Esophagus muscularis mucosa (tissue), 4 donors: ENCODE measurements around the gene ARMC10. TPM values are rescaled to one million over a fixed set of nuclear protein-coding genes. Genes with fewer than 3 reads are reported as not detected.
A peak's percentile ranks its signal among the peaks of the same experiment; 100 is the strongest.
"Not testable (repeated sequence)": the region's sequence is repeated elsewhere in the genome, so short reads cannot be mapped to it uniquely, and the experiment has no call there.

Experiments
- DNase-seq: peaks from one replicate; pipeline ENCODE4 v3.0.0-alpha.2; 2017; ENCODE audit errors: extremely low spot score
- H3K27ac ChIP-seq, 4 donors: fragments of 200-600 bp; sonication (generic); replicated peaks in 1 of 4; 1 replicate in 3 of 4; 2 replicates in 1 of 4; pipeline ENCODE4 v1.5.1; 2016 to 2019; ENCODE audit warnings: mild to moderate bottlenecking in 1 of 4
- H3K27me3 ChIP-seq, 4 donors: fragments of 200-600 bp; sonication (generic); one replicate each; pipeline versions ENCODE4 v1.5.1 to v1.6.0; 2016 to 2019
- H3K36me3 ChIP-seq, 4 donors: fragments of 200-600 bp; sonication (generic); one replicate each; pipeline ENCODE4 v1.5.1; 2016 to 2019
- H3K4me1 ChIP-seq, 4 donors: fragments of 200-600 bp; sonication (generic); one replicate each; pipeline ENCODE4 v1.5.1; 2016 to 2019
- H3K4me3 ChIP-seq, 4 donors: fragments of 200-600 bp; sonication (generic); 1 replicate in 2 of 4; 2 replicates in 2 of 4; pipeline ENCODE4 v1.5.1; 2016 to 2019; ENCODE audit warnings: mild to moderate bottlenecking in 4 of 4, moderate library complexity in 1 of 4
- H3K9me3 ChIP-seq, 4 donors: fragments of 200-600 bp; sonication (generic); 1 replicate in 3 of 4; 2 replicates in 1 of 4; pipeline ENCODE4 v1.5.1; 2016 to 2019
- EP300 ChIP-seq: sonication (generic); formaldehyde crosslinking; IDR thresholded peaks from one replicate; pipeline ENCODE4 v1.6.1; 2017; ENCODE audit warnings: antibody characterized with exemption
- POLR2A ChIP-seq: fragments of 450-650 bp; IDR thresholded peaks from one replicate; pipeline ENCODE4 v1.6.1; 2017; ENCODE audit warnings: antibody characterized with exemption, moderate library complexity, mild to moderate bottlenecking, low read depth
- POLR2AphosphoS5 ChIP-seq, 2 donors: sonication (generic); formaldehyde crosslinking; IDR thresholded peaks; one replicate each; pipeline ENCODE4 v1.6.1; 2017; ENCODE audit warnings: antibody characterized with exemption in 2 of 2
- WGBS: methylation state at CpG from one replicate; pipeline ENCODE4 v1.1.5; 2018; 5-methylcytosine and 5-hydroxymethylcytosine counted together
- intact Hi-C: fragments of 100-400 bp; cut with DNase I; formaldehyde crosslinking; loops from one replicate; pipeline ENCODE4 v1.15.1; 2023
- total RNA-seq, 4 donors: library from RNA; depleted of rRNA; stranded (reverse); fragments of >200 nt; gene quantifications; one replicate each; pipeline versions ENCODE4 v1.1.0 to v1.2.1, GENCODE V29; 2016
- TF ChIP-seq, protein P1 (sequence below), 3 experiments: fragments of 200-600 bp in 2 of 3; fragments of 450-650 bp in 1 of 3; sonication (generic) in 2 of 3; IDR thresholded peaks; one replicate each; pipeline ENCODE4 v1.5.1; 2017 to 2019; ENCODE audit warnings: antibody characterized with exemption in 3 of 3, mild to moderate bottlenecking in 2 of 3, moderate library complexity in 1 of 3

Gene ARMC10
- 10 to 100 TPM; 28.8 to 41.2 (median 37.2) TPM for total RNA-seq

DNA sequence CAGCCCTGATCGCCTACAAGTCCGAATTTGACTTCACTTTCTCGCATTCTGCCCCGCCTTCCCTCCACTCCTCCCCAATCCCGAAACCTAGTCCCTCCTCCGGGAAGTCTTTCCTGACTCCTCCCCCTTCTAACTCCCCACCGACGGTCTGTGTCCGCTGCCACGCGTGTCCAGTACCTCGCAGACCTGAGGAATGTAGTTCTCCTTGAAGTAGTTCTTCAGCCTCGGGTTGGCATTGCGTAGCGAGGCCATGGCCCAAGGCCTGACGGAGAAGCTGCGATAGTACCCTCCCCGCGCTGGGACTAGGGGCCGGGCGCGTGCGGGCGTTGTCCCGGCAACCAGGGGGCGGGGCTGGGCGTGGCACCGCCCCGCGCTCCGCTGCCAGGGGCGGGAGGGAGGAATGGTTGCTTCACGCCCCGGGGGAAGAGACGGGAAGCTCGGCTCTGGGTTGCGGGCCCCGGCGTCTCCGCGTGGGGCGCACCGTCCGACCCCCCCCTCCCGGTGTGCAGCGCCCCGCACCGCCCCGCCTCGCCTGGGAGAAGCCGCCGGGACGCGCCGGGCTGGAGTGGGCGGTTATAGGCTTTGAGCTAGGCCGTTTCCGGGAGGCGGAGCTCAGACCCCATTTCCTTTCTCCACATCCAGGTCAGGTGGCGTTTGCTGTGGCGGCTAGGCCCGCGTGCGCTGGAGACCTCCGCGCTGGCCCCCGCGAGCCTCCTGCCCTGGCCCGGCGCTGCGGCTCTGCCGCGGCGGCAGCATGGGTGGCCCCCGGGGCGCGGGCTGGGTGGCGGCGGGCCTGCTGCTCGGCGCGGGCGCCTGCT lies at the start of gene ARMC10, which contains the start of gene FBXL13:
Gene ARMC10 (plus strand): TSS at position 622 of the 818 bp plus-strand sequence. CDS start 133 bp downstream, at position 755.
Gene FBXL13 (minus strand): TSS at position 278 of the 818 bp plus-strand sequence.
- H3K9me3 ChIP-seq, result no peaks in the 10 kb centered on the region
- TF ChIP-seq POLR2AphosphoS5 (IDR thresholded peaks at IDR 0.05) (peak; percentile 56 to 68), EP300 (no peak)
- TF ChIP-seq, protein P1, sequence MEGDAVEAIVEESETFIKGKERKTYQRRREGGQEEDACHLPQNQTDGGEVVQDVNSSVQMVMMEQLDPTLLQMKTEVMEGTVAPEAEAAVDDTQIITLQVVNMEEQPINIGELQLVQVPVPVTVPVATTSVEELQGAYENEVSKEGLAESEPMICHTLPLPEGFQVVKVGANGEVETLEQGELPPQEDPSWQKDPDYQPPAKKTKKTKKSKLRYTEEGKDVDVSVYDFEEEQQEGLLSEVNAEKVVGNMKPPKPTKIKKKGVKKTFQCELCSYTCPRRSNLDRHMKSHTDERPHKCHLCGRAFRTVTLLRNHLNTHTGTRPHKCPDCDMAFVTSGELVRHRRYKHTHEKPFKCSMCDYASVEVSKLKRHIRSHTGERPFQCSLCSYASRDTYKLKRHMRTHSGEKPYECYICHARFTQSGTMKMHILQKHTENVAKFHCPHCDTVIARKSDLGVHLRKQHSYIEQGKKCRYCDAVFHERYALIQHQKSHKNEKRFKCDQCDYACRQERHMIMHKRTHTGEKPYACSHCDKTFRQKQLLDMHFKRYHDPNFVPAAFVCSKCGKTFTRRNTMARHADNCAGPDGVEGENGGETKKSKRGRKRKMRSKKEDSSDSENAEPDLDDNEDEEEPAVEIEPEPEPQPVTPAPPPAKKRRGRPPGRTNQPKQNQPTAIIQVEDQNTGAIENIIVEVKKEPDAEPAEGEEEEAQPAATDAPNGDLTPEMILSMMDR (IDR thresholded peaks at IDR 0.05), result peak; percentile 24 to 48 (median 27)
- peak within 1 kb of the TSS; percentile 88 to 96 (median 93) for H3K27ac ChIP-seq
- intact Hi-C loops, result loop anchor here (2.0 kb wide), 1 partner anchor 74 kb away; the partner anchor contains the start of gene NAPEPLD
- WGBS, result under 1% methylated on average over 41 of the region's 83 CpGs
- no peaks in the 10 kb centered on the region for H3K36me3 ChIP-seq
- DNase-seq, result peak; percentile 98
- peaks cover 18 to 32% (median 30%) of the 10 kb centered on the region in 4 donors for H3K4me1 ChIP-seq
- H3K4me3 ChIP-seq, result peak within 1 kb of the TSS; percentile 77 to 94 (median 82)
- H3K27me3 ChIP-seq, result no peaks in the 10 kb centered on the region

DNA sequence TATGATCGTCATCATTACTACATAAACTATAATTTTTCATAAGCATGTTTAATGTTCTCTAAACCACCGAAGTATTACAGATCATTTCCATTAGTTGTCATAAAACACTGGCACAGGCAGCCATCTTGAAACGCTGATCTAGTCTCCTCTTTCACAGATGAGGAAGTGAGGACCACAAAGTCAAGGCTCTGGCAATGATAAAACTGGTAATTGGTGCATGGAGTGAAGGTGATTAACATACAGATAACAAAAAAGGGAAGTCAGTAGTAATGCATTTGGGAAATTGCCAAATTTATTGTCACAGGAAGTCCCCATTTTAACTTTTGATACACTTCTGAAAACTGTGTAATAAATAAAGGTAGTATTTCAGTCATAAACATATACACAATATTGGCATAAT lies 49.6 kb upstream of the ARMC10 start:
- TF ChIP-seq POLR2AphosphoS5 (IDR thresholded peaks at IDR 0.05), result no peak
- WGBS, result 75% methylated on average over 3 of the region's 3 CpGs

DNA sequence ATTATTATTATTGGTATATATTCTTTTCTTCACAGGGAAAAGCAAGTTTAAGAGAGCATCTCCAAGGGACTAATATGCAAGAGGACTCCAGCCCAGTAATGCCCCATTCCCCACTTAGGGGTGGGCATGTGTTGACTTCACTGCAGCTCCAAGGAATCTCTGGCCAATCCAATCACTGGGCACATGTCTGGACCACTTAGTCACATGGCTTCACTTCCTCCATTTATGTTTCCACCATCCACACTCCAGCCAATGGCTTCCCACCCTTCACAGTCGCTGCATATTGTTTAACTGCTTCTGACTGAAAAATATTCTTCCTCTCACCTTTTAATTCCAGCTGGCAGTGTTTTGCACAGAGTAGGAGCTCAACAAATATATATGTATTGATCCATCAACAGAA lies 43.9 kb upstream of the ARMC10 start:
- no peaks in the 10 kb centered on the region for H3K4me1 ChIP-seq
- no peak overlapping the region for H3K27ac ChIP-seq
- intact Hi-C loops, result no loop called here
- no peaks in the 10 kb centered on the region for H3K27me3 ChIP-seq
- H3K36me3 ChIP-seq, result no peaks in the 10 kb centered on the region
- TF ChIP-seq POLR2AphosphoS5 (IDR thresholded peaks at IDR 0.05), result no peak
- no peak for TF ChIP-seq POLR2A
- TF ChIP-seq, protein P1 (IDR thresholded peaks at IDR 0.05), result no peak
- no peak for TF ChIP-seq EP300
- H3K4me3 ChIP-seq, result no peak overlapping the region
- DNase-seq, result no peak
- no peaks in the 10 kb centered on the region for H3K9me3 ChIP-seq
- 88% methylated on average over 1 of the region's 1 CpG for WGBS

More for the DNA sequence above, 49.6 kb upstream of the ARMC10 start:
- no peaks in the 10 kb centered on the region for H3K9me3 ChIP-seq
- no peak overlapping the region for H3K4me3 ChIP-seq
- DNase-seq, result no peak
- no peaks in the 10 kb centered on the region for H3K4me1 ChIP-seq
- intact Hi-C loops, result no loop called here
- no peak overlapping the region for H3K27ac ChIP-seq
- H3K27me3 ChIP-seq, result no peaks in the 10 kb centered on the region
- no peaks in the 10 kb centered on the region for H3K36me3 ChIP-seq

DNA sequence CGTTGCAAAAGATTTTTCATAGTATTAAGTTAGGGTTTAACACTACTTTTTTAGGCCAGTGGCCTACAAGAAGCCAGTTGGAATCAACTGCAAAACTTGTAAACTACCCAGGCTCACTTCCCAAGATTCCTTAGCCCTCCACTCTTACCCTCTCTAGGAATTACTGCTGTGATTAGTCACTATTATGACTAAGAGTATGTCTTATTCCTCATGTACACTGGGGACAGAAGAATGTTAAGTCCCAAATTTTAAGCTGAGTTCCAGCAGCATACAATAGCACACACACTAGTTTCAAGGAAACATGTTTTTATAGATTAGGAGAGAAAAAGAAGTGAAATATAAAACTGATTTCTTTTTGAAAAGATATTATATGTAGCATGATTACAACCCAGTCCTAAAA lies 43.2 kb upstream of the ARMC10 start:
- H3K36me3 ChIP-seq, result no peaks in the 10 kb centered on the region
- DNase-seq, result no peak
- intact Hi-C loops, result no loop called here
- TF ChIP-seq POLR2A (no peak), POLR2AphosphoS5 (IDR thresholded peaks at IDR 0.05) (no peak), EP300 (no peak)
- TF ChIP-seq, protein P1 (IDR thresholded peaks at IDR 0.05), result no peak
- H3K9me3 ChIP-seq, result no peaks in the 10 kb centered on the region
- no peak overlapping the region for H3K4me3 ChIP-seq
- H3K27me3 ChIP-seq, result no peaks in the 10 kb centered on the region
- no peaks in the 10 kb centered on the region for H3K4me1 ChIP-seq
- H3K27ac ChIP-seq, result no peak overlapping the region
- 72% methylated on average over 1 of the region's 1 CpG for WGBS

DNA sequence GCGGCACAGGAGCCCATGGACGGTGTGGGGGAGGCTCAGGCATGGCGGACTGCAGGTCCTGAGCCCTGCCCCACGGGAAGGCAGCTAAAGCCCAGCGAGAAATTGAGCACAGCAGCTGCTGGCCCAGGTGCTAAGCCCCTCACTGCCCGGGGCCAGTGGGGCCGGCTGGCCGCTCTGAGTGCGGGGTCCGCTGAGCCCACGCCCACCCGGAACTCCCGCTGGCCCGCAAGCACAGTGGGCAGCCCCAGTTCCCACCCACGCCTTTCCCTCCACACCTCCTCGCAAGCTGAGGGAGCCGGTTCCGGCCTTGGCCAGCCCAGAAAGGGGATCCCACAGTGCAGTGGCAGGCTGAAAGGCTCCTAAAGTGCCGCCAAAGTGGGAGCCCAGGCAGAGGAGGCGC lies 40.6 kb upstream of the ARMC10 start:
- H3K27me3 ChIP-seq, H3K9me3 ChIP-seq, H3K4me3 ChIP-seq, H3K4me1 ChIP-seq, H3K27ac ChIP-seq, intact Hi-C loops, H3K36me3 ChIP-seq, DNase-seq: not testable (repeated sequence)
- 90% methylated on average over 7 of the region's 20 CpGs for WGBS
